ENCODE data around the gene DAZL.

The DAZL gene

GRCh38 chr3:16595778-16596177 lies 9.4 kb downstream of the DAZL start:
- DNase-seq = no peak

- no peak for DNase-seq
Measured at GRCh38 chr3:16589867-16590624, 15.2 kb downstream of the DAZL start.

- no peak for DNase-seq
Measured at GRCh38 chr3:16589120-16589519, 16.1 kb downstream of the DAZL start.

- DNase-seq = no peak
Measured at GRCh38 chr3:16587681-16588060, 17.6 kb downstream of the DAZL start.

GRCh38 chr3:16587047-16587680 lies 18.1 kb downstream of the DAZL start:
- DNase-seq = no peak

- no peak for DNase-seq
Measured at GRCh38 chr3:16584880-16585279, 20.3 kb downstream of the DAZL start.

GRCh38 chr3:16583551-16583950 lies 21.7 kb downstream of the DAZL start:
- no peak for DNase-seq

GRCh38 chr3:16570113-16570512 lies 35.1 kb downstream of the DAZL start:
- DNase-seq = no peak

- no peak for DNase-seq
Measured at GRCh38 chr3:16568532-16568931, 36.7 kb downstream of the DAZL start.

GRCh38 chr3:16568115-16568514 lies 37.1 kb downstream of the DAZL start:
- DNase-seq = no peak

GRCh38 chr3:16559653-16560365 lies 45.4 kb downstream of the DAZL start:
- no peak for DNase-seq

GRCh38 chr3:16554126-16554525 lies 51.1 kb downstream of the DAZL start:
- no peak for DNase-seq

GRCh38 chr3:16552757-16553156 lies 52.5 kb downstream of the DAZL start:
- no peak for DNase-seq

- DNase-seq = no peak
Measured at GRCh38 chr3:16551342-16551976, 53.8 kb downstream of the DAZL start.

GRCh38 chr3:16550676-16551341 lies 54.4 kb downstream of the DAZL start:
- peak; percentile 21 for DNase-seq

GRCh38 chr3:16550305-16550675 lies 54.9 kb downstream of the DAZL start:
- DNase-seq = no peak

- no peak for DNase-seq
Measured at GRCh38 chr3:16548721-16549120, 56.5 kb downstream of the DAZL start.

GRCh38 chr3:16547561-16548357 lies 57.5 kb downstream of the DAZL start:
- DNase-seq = no peak

GRCh38 chr3:16546186-16547010 lies 58.8 kb downstream of the DAZL start:
- no peak for DNase-seq

- DNase-seq = no peak
Measured at GRCh38 chr3:16545413-16546185, 59.6 kb downstream of the DAZL start.

Data from GOT3 (cell line).